T-helper 2 cell (primary cell): Measurements from ENCODE around the gene LRRC47.
"Not testable (repeated sequence)": the region's sequence is repeated elsewhere in the genome, so short reads cannot be mapped to it uniquely, and the experiment has no call there.

Experiments used
- DNase-seq, 5 experiments: peaks; one replicate each; pipeline versions ENCODE4 v3.0.0 to v3.0.0-alpha.2; 2012 to 2022

LRRC47 gene

GRCh38 chr1:3771108-3772026 lies 24.9 kb downstream of the LRRC47 start:
- no peak for DNase-seq

- no peak for DNase-seq
These were observed 26.1 kb downstream of the LRRC47 start for GRCh38 chr1:3770047-3770765.

DNA sequence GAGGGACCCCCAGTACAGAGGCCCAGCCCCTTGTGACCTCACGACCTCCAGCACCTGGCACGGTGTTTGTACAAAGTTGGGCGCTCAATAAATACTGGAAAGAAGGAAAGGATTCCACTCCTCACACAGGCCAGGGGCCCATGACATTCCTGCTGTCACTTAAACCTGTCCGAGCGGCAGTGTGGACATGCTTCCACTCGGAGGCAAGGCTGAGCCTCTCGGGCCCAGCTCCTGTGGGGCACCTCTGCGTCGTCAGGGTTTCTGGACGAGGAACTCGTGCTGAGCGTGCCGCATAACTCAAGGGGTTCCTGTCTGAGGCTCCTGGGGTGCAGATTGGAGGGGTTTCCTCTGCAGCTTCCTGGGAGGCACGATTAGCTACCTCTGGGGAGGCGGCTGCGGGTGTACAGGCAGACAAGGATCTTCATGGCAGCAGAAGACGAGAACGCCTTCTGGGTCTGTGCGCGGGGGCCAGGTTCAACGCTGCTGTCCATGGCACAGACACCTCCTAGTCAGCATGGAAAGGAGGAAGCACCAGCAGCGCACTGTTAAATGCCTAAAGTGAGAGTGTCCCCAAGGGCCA lies 27.4 kb downstream of the LRRC47 start:
- no peak for DNase-seq

DNA sequence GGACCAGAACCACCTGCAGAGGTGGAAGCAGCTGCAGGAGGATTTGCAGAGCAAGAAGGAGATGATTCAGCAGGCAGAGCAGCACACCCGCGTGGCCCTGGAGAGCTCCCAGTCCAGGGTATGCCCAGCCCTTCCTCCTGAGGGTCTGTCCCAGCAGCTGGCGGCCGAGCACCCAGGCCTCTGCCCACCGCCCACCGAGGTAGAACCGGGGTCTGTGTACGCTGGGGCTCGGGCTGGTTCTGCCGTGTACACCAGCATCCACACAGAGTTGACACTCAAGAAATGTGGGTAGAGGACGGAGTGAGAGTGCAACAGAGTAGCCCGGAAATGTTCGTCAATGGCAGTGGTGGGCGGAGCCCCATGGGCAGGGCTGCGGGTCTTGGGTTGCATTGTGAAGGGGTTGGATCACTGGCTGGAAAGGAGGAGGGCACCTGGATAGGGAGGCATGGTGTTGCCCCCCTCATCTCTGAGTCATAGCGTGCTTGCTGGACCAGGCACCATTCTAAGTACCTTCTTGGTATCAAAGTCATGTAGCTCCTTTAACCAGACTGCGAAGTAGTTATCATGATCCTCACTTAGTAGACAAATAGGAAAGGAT lies 28.9 kb downstream of the LRRC47 start:
- no peak for DNase-seq

GRCh38 chr1:3763351-3764125 lies 32.8 kb downstream of the LRRC47 start:
- no peak for DNase-seq

DNA sequence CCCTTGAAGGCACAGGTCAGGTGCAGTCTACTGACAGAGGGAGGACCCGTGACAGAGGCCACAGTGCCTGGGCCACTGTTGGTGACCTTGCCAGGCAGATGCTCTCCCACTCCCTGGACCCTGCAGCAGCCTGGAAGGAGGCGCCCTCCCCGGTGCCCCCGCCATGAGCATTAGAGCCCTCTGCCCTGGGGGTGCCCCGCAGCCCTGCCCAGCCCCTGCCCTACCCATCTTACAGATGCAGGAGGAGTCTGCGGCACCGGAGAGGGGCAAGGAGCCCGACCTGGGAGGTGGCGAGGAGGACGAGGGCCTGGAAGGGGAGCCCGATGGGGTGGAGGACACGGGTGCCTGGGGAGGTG lies 33.4 kb downstream of the LRRC47 start:
- DNase-seq: no peak

- DNase-seq: no peak
These were observed 34.0 kb downstream of the LRRC47 start for GRCh38 chr1:3762151-3762872.

GRCh38 chr1:3761296-3762010 lies 34.8 kb downstream of the LRRC47 start:
- no peak for DNase-seq

DNA sequence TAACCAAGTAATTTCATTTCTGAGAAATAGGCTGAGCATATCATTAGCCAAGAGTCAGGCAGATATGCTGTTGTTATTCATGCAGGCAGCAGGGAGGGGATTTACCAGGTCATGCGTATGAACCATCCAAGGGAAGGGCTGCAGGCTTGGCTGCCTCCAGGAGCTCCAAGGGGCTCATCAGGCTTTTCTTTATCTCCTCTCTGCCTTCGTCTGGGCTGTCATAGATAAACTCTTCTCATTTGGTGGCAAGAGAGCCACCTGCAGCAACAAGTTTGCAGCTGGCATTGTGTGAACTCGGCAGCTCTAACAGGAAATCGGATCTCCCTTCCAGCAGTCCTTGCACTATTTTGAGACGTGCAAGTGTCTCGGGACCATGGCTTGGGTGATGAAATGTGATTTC lies 36.5 kb downstream of the LRRC47 start:
- no peak for DNase-seq

GRCh38 chr1:3759164-3759563 lies 37.1 kb downstream of the LRRC47 start:
- DNase-seq: no peak

- DNase-seq: no peak
These were observed 39.9 kb downstream of the LRRC47 start for GRCh38 chr1:3756394-3756793.

DNA sequence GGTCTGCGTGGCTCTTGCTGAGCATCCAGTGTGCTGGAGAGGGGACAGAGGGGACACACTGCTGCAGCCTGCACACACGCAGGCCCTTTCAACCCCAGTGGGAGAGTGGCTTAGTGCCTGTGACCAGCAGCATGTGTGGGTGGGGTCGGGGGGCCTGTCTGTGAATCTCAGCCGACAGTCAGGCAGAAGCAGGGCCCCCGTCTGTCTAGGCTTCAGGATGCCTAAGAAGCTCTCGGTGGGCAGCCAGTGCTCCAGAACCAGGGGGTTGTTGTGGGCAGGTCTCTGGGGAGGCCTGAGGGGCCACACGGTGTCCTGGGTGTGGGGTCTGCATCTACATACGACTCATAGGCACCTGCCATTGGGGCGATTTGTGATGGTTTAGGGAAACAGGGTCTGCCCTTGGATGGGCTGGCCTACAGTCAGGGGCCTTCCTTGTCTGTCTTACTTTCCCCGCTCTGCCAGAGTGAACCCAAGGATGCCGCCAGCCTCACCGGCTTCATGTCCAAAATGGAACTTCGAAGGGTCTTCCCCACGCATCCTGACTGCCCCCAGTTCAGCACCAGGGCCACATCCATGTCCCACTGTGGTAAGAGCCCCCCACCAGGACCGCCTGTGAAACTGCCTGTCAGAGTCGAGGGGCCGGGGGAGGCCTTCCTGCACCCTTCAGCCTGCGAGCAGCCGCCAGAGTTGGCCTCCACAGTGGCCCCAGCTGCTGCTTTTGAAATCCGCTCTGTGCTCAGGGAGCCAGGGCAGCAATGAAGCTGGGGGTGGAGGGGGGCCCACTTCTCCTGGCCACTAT lies 42.4 kb downstream of the LRRC47 start:
- DNase-seq: no peak

DNA sequence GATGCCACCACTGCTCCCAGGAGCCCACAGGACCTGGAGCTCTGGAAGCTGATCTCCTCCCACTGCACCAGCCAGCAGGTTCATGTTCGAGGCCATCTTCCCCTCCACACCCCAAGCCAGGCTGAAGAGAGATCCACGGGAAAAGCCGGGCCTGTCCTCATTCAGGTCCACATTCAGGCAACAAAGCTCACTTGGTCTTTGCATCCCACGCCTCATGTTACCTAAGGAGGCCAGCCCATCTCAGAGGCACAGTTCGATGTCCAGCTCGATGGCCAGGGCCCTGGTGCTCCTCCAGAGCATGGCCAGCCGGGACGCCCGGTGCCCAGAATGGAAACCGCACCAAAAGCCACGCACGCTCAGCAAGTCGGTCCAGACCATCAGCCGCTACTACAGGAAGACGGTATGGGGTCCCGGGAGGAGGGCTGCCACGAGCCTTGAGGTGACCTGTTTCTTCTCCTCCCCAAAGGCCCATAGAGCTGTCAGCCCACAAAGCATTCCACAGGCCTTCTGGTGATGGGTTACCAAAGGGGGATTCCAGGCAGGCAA lies 43.8 kb downstream of the LRRC47 start, which contains the start of gene CCDC27:
Gene CCDC27 (plus strand): TSS at position 51 of the 546 bp plus-strand sequence. CDS start 32 bp downstream, at position 83.
- DNase-seq: no peak

DNA sequence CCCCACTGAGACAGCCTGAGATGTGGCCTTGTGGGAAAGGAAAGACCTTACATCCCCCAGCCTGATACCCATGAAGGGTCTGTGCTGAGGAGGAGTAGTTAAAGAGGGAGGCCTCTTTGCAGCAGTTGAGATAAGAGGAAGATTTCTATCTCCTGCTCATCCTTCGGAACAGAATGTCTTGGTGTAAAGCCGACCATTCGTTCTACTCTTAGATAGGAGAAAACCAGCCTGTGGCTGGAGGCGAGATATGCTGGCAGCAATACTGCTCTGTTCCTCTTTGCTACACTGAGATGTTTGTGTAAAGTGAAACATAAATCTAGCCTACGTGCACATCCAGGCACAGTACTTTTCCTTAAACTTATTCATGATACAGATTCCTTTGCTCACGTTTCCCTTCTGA lies 45.6 kb downstream of the LRRC47 start:
- no peak for DNase-seq

GRCh38 chr1:3749512-3749911 lies 46.8 kb downstream of the LRRC47 start:
- no peak for DNase-seq

- not testable (repeated sequence) for DNase-seq
These were observed 47.9 kb downstream of the LRRC47 start for GRCh38 chr1:3748316-3748900.

- DNase-seq: no peak
These were observed 48.4 kb downstream of the LRRC47 start for GRCh38 chr1:3747903-3748302.

DNA sequence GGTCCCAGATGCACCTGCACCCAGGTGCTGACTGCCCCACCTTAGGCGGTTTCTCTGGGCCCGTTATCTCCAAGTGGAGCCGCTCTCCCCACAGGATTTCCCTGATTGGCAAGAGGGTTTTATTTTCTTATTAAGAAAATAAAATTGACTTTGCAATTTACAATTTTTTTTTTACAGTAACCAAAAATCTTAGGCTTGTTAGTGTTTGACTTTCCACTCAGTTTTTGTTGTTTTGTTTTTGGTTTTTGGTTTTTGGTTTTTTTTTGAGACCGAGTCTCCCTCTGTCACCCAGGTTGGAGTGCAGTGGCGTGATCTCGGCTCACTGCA lies 48.8 kb downstream of the LRRC47 start:
- no peak for DNase-seq

DNA sequence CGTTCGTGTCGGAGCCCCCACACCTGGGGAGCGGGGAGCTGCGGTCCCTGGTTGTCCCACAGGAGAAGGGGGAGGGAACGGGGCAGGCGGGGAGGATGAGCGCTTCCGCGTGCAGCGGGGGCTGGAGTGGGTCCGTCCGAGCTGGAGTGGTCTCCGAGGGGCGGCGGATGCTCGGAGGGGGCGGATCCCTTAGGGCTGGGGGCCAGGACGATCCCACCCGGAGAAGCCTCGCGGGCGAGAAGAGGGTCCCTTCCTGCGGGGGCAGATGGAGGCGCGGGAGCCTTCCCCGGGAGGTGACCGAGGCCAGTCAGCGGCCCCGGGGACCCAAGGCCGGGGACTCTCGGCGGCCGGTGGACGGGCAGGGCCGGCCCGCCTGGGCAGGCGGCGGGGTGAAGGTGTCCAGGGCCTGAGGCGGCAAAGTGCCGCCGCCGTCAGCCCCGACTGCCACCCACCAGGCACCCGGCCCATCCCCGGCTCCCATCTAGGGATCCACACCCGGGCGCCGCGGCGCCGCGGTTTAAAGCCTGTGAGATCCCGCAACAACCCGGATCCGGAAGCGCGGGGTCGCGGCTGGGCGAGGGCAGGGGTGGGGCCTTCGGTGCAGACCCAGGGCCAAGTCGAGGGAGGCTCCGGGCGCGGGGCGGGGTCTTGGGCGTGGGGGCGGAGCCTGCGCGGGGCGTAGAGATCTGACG lies 49.3 kb downstream of the LRRC47 start:
- peak; percentile 71 to 90 (median 81) for DNase-seq
